Cortex of kidney (tissue), 1 donor: ENCODE results near the gene PBX1.
"Not testable (repeated sequence)": the region's sequence is repeated elsewhere in the genome, so short reads cannot be mapped to it uniquely, and the experiment has no call there.

Experiments used
- DNase-seq: peaks from one replicate; lab custom pipeline; 2025; lab: John Stamatoyannopoulos, UW

Gene PBX1

DNA sequence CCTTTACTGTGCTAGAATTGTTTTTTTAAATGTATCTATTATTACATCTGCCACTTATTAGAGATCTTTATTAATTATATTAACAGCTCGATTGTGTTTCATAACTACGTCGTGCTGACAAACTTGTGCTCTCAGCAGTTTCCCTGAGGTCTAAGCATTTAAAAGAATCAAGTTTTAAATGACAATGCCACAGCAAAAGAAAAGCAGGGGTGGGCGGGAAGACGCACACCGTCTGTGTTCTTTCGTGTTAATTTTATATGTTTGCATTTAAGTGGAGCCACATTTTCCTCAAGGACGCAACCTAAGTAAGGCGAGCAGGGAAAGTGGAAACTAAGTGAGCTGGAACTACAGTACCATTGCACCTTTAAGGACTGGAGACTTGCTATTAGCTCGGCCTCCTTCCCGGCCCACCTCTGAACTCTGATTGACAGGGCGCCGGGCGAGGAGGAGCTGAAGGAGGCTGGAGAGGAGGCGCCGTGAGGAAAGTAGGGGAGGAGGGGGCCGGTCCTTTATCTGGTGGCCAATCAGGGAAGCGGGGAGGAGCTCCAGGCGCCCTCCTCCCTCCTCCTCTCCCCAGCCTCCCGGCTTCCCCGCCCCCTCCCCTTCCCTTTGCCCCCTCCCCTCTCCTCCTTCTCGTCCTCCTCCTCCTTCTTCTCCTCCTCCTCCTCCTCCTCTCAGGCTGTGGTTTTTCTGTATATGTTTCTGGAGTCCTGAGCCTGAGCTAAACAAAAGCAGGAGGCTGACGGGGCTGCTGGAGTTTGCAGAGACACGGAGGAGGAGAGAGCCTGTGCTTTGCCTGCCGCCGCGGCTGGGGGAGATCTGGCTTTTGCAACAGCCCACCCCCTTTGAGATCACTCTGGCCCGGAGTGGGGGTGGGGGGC is at the start of gene PBX1:
Gene PBX1, plus strand, starts transcription at position 724 of the 881 bp plus-strand sequence.
- DNase-seq = no peak

DNA sequence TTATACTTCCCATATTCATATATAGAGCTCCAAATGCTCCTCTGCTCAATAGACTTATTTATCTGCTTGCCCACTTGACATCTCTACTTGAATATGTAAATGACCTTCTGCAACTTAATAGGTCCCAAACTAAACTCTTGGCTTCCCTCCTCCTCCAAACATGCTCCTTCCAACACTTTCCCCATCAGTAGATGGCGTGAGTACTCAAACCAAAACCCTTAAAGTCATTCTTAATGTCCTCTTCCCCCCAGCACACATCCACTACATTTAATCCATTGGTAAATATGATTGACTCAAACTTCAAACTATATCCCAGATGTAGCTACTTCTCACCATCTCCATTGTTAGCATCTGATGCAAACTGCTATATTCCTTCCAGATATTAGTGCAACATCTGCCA is 48.5 kb upstream of the PBX1 start:
- DNase-seq = no peak

DNA sequence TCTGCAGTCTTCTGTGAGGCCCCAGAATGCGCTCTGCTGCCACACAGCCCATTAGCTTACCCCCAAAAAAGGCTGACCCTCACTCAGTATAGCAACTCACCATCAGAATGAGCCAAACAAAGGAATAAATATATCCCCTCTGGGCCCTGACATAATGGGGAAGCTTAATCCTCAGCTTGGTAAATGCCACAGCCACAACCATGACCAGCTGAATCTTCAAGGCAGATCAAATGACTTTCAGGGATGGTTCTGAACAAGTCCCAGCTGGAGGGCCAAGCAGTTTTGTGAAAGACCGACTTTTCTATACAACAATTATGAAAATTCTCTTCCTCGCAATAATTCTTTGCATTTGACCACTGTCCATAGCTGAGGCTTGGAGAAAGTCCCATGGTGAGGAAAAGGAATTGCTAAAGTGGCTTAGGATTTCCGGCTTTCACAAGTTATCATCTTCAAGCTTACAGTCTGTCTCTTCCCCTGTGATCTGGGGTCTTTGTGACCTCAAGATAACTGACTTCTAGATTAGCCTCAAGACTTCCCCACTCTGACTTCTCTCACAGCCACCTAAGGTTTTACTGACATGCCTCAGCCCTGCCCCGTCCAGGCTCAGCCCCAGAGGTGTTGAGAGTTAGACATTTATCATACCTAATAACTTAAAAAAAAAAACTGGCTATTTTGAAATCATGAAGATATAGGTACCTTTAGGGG is 47.8 kb upstream of the PBX1 start:
- DNase-seq = no peak

DNA sequence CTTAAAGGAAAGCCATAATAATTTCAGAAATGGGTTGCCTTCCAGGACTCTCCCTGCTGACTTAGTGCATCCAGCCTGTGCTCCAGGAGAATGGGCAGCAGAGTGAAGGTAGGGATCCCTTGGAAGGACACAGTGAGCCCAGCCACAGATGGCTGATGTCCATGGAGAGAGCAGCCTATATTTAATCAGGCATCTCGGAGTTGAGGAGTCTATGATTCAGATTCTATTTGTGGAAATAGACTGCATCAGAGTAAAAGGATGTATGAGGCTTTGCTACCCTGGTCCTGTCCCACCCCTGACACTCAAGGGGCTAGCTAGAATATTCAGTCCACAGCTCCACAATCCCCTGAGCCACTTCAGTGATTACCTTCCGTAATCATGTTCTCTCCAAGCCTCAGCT is 43.8 kb upstream of the PBX1 start:
- DNase-seq = no peak

DNA sequence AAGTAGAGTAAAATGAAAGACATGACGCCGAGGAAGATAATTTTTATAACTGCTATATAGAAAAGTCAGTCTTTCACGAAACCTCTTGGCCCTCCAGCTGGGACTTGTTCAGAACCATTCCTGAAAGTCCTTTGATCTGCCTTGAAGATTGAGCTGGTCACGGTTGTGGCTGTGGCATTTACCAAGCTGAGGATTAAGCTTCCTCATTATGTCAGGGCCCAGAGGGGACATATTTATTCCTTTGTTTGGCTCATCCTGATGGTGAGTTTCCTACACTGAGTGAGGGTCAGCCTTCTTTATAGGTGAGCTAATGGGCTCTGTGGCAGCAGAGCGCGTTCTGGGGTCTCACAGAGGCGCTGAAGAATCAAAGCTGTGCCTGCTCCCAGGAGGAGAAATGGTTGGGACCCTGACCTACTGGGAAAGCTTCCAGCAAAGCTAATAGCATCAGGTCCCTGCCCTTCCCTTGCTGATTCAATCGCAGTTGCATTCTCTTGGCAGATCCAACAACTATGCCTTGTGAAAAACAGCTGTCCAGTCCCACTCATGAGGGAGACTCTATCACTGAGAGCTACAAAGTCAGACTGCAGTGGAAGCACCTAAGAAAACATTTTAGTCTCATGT is 43.2 kb upstream of the PBX1 start:
- DNase-seq = no peak

DNA sequence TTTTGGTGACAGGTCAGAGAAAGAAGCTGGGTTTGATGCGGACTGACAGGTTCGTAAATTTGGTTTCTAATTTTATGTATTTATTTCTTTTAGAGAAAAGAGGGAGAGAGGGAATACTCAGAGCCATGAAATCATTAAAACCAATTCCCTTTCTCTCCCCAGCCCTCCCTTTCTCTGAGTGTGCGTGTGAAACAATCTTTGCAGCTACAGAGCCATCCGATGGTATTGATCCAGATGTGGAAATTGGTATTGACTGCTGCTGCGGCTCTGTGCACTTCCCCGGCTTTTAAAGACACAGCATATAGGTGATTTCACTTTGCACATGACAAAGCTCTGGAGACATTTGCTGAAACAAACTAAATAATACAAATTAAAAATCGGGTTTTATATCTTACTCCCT is 42.4 kb upstream of the PBX1 start:
- no peak for DNase-seq

DNA sequence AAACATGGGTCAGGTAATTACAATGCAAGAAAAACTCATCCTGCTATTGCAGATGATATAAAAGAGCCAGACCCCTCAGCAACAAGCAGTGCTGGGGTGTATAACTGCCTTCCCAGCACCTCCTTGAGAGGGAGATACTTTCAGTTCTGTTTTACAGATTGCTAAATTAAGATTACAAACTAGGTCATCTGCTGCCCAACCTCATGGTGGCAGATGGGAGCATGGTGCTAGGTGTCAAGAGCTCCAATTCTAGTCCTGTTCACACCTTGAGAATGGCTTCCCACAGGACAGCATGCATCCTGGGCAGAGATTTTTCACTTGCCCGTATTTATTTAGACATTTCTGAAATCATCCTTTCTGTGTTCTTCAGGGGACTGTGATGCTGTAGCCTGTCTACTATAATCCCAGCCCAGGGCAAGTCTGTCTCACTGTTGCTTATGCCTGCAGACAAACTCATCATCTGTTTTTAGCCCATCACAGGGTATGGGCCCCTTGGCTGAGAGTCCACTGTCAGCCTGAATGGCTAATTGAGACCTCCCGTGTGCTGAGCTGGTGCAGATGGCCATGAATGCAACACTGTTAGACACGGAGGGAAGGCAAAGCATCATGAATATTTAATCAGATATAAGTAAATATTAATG is 40.2 kb upstream of the PBX1 start:
- DNase-seq = no peak

DNA sequence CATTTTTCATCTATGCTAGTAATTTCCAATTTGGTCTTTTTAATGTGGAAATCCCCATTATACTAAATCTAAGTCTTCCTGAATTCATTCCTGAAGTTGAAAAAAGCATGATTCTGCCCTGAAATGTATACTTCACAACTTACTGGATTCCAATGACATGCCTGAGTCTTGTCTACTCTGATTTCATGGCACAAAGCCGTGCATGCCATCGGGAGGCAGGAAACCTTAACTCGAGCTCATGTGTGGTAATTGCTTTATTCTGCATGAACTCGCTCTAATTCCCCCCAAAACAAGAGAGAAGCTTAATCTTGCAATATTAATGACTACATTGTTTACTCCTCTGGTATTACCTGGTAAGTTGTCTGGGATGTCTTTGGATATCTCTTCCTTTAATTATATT is 39.6 kb upstream of the PBX1 start:
- no peak for DNase-seq

DNA sequence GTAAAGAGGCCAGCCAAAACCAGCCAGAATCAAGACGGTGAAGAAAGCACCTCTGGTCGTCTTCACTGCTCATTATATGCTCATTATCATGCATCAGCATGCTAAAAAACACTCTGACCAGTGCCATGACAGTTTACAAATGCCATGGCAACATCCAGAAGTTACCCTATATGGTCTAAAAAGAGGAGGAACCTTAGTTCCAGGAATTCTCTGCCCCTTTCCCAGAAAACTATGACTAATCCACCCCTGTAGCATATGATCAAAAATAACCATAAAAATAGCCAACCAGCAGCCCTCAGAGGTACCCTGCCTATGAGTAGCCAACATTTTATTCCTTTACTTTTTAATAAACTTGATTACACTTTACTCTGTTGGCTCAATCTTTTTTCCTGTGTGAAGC is 34.2 kb upstream of the PBX1 start:
- DNase-seq = no peak

DNA sequence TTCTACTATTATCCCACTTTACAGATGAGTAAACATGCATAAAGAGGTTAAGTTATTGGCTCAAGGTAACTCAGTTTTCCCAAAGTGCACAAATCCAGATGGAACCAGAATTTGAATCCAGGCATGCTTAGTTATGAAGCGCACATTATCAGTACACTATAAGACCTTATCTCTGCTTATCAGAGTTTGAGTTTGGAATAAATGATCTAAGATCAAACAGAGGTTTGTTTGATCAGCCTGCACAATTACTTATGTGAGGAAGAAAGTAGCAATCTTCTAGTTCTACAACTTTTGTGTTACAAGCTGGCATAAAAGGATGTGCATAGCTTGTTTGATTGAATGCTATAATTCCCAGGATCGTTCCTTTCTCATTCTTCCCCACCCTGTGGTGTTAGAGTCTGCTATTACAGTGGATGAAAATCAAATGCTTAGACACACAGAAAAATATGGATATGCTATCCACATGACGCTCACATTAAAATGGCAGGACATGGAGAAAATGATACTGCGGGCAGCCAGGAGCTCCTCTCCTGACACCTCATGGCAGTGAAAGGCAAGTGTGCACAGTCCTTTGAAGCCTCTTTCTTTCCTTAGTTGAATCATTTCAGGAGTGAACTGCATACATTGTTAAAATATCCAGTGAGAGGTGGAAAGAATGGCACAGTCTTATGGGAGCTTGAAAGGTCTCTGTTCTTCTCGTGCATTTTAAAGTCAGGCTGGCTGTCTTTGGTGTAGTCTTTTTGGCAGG is 23.9 kb upstream of the PBX1 start:
- no peak for DNase-seq

DNA sequence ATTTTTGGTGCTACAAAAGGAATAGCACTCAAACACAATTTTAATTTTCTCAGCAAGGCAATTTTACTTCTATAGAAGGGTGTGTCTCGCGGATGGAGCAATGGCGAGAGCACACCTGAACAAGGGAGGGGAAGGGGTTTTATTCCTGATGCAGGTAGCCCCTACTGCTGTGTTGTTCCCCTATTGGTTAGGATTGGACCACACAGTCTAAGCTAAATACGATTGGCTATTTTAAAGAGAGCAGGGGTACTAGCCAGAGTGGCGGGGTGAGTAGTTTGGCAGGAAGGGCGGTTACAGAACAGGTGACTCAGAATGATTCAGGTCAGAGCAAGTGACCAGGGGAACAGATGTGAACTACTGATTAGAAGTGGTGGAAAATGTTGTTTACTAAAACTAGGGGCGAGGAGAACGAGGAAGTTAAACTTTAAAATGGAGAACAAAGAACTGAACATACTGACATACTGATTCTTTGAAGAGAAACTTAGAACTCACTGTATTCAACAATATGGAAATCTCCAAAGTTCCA is 6.5 kb upstream of the PBX1 start:
- not testable (repeated sequence) for DNase-seq

DNA sequence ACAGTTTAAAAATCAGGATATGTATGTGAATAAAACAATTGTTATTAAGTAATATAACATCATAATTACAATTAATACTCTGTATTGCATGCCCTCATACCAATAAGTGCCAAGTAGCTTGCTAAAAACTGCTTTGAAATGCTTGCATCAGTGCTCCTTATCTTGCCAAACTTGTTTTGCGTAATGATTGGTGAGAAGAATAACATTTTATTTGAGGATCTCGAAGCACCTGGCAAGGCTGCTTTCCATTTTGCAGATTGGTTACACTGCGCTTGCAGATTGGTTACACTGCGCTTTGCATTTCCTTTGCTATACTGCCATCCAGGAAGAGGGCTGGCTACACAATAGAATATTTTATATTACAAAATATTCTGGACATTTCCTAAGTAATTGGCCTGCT is 1.7 kb upstream of the PBX1 start:
- no peak for DNase-seq

DNA sequence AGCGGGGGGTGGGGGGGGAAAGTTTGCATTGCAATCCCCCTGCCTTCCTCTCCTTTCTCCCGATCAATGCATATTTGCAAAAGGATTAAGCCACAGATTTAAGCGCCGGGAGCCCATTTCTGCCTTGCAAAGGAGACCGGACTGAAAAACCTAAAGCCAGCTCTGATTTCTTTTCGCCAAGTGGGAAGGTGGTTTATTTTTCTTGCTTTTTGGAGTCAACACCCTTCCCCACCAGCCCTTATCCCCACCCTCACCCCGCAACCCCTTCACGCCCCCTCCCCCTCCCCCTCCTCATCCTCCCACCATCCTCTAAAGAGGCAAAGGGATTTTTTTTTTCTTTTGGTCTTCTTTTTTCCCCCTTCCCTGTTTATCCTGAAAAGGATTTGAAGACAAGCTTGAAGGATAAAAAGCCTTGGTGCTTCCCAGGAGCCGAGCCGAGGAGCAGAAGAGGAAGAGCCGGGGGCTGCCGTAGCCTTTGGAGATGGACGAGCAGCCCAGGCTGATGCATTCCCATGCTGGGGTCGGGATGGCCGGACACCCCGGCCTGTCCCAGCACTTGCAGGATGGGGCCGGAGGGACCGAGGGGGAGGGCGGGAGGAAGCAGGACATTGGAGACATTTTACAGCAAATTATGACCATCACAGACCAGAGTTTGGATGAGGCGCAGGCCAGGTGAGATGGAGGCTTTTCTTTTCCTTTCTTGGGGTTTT is 513 bp downstream of the PBX1 start:
- no peak for DNase-seq

DNA sequence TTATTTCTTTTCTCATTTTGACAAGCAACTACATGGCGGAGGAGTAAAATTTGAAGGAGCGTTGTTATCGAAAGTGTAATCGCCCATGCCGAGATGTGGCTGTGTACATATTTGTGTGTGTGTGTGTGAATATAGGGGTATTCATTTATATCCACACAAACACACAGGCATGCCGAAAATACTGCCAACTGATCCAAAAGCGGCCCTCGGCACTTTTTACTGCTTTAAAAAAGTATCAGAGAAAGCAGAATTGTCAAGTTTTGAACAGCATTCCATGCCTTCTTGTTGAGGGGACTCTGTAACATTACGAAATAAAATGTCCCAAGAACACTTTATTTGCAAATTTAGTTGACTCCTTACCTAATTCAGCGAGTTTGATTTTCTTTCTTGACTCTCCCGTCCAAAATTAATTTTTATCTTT is 1.1 kb downstream of the PBX1 start:
- DNase-seq = no peak

DNA sequence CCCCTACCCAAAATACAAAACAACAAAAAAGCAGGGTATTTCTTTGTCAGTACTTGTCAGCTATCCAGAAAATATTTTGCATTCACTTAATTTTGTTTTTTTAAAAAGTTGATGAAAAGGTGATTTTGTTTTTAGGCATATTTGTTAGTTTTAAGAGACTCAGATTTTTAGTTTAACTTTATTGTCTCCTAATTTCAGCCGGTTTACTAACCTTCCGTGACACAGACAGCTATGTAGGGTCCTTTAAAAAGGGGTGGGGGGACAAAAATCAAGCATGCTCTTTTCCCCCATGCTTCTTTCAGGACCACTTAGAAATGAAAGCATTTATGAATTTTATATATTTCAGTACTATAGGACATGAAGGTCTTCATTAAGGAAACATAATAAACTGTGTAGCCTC is 1.6 kb downstream of the PBX1 start:
- no peak for DNase-seq

DNA sequence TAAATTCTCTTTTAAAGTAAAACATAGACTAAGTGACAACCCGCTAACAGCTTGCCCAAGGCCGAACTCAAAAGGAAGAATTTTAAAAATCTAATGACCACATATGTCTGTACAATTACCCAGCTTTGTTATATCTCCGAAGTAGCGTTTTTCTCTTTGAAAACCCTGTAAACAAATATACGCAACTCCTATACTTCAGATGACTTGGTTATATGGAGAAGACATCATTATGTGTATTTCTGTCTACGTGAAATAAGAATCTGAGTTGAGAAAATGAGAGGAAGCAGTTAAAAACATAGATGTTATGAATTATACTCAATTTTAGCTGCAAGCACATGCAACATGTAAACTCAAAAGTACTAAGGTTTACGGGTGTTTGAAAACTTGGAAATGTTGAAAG is 2.0 kb downstream of the PBX1 start:
- DNase-seq = no peak

DNA sequence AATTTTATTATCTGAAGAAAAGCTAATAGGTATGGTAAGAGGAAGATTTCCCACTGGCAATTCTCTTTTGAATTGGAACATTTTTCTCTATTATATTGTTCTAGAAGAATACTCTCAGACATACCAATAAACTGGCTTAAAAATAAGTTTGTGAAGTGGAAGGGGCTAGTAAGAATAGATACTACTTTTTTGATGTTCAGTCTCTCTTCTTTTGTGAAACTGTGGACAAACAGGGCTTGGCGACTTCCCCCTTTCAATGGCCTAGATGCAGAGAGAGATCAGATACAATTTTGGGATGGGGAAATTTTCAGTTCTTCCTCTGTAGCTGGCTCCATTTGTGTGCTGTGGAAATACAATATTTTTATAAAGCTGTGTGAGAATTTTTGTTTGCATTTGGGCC is 2.5 kb downstream of the PBX1 start:
- no peak for DNase-seq

DNA sequence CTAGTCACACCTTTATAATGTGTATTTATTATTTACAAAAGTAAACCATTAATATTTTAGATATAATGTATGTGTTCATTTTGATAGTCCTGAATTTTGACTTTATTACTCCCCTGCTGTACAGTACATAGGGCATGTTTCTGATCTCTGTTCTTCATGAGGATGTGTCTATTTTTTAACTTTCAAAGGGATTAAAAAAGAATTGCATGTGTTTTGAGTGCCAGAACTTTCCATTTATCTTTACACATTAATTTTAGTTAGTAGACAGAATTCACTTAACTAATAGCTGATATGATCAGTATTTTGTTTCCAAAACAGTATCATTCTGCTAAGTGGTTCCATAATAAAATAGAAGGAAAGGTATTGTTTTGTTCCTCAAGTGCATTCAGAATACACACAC is 3.1 kb downstream of the PBX1 start:
- no peak for DNase-seq

DNA sequence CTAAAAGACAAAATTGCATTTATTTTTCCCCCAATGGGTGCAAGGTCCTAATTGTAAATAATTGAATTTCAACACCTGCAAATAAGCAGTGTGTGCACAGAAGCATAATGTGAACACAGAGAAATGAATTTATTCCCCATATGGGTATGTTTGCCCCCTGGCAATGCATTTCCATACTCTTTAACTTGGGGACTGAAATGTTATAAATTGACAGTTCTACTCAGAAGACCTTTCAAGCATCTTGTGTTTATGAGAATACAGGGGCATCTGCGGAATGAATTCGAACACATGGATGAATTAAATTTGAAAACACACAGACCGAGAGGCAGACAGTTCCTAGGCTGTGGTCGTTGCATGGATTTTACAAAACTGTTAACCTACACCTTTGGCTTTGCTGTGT is 3.5 kb downstream of the PBX1 start:
- DNase-seq = no peak

DNA sequence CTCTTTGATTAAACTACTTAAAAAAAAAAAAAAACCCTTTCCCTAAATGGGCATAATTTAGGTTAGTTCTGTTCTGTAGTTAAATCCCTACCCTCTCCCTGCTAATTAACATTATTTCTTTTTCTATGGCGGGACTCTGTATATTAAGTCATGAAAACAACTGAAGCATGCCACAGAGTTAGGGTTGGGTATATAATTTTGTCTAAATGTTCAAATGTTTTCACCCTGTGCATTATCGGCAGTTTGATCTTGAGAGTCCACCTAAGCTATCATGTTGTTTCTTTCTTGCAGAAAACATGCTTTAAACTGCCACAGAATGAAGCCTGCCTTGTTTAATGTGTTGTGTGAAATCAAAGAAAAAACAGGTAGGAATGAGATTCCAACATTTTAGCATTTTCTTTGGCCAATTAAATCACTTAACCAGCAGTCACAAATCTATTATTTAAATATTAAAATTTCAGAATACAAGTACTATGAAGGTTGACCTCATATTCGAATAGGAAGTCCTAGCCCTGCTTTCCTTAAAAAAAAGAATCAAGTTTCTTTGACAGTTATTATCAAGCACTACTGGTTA is 4.0 kb downstream of the PBX1 start:
- no peak for DNase-seq
